ENCODE data around the gene MMP21.
A peak's percentile ranks its signal among the peaks of the same experiment; 100 is the strongest.

Gene MMP21

GRCh38 chr10:125765835-125766234, 9.8 kb downstream of the MMP21 start:
- no peak for DNase-seq (ENCODE audit: low read depth)

DNA sequence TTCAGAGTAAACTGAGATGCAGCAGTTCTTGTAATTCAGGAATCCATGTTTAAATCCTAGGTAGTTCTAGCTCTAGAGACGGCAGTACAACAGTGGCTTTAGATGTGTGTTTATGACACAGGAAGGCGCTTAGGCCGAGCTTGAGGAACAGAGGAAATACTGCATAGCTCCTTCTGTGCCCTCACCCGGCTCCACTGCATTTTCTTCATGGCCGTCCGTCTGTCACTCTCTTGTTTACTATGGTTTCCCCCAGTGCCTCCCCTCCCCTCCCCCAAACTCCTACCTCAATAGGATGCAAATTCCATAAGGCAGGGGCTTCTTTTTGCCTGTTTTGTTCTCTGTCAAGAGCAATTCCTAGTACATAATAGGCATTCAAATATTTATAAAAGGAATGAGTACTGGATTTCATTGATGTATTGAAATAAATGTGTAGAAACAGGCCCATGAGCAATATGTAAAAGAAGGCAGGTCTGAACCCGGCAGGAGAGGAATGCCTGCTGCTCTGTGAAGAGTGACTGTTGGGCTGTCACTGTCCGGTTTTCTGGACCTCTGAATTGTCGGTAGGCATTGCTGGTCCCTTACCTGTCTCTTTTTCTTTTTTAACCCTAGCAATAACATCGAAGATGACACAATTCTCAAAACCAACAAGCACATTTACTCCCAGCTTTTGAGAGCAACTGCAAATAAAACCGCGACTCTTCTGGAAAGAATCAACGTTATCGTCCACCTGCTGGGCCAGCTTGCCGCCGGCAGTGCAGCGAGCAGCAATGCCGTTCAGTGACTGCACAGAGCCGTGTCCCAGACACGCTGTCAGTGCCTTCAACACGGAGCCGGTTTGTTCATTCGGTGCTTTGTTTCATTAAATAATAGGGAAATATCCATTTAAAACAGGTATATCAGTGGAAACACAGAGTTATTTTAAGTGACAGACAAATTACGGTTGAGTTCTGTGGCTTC, 12.7 kb downstream of the MMP21 start:
- no peak for DNase-seq (ENCODE audit: low read depth)

GRCh38 chr10:125761961-125762360, 13.7 kb downstream of the MMP21 start:
- no peak for DNase-seq (ENCODE audit: low read depth)

GRCh38 chr10:125757742-125758141, 17.9 kb downstream of the MMP21 start:
- no peak for DNase-seq (ENCODE audit: low read depth)

DNA sequence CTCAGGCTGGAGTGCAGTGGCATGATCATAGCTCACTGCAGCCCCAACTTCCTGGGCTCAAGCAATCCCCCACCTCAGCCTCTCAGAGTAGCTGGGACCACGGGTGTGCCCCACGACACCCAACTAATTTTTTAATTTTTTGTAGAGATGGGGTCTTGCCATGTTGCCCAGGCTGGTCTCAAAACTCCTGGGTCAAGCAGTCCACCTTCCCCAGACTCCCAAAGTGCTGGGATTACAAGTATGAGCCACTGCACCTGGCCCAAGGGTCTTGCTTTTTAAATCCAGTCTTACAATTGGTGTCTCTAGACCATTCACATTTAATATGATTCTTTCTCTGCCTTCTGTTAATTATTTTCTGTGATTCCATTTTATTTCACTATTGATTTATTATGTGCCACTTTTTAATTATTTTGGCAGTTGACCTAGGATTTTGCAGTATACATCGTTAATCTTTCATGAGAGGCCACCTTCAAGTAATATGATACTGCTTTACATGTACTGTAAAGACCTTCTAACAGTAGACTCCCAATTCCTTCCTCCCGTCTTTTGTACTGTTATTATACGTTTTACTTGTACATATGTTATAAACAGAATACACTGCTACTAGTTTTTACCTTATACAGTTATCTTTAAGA, 18.7 kb downstream of the MMP21 start:
- DNase-seq (ENCODE audit: low read depth), result no peak

DNA sequence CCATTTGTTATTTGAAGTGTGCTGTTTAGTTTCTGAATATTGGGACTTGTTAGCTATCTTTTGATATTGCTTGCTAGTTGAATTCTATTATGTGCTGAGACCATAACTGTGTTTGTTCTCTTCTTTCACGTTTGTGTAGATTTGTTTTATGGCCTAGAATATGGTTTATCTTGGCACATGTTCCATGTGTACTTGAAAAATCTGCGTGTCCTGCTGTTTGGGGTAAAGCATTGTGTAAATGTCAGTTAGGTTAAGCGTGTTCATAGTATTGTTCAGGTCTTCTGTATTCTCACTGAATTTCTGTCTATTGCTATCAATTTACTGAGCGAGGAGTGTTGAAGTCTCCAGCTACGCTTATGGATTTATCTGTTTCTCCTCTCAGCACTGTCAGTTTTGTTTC, 19.4 kb downstream of the MMP21 start:
- DNase-seq (ENCODE audit: low read depth), result no peak

DNA sequence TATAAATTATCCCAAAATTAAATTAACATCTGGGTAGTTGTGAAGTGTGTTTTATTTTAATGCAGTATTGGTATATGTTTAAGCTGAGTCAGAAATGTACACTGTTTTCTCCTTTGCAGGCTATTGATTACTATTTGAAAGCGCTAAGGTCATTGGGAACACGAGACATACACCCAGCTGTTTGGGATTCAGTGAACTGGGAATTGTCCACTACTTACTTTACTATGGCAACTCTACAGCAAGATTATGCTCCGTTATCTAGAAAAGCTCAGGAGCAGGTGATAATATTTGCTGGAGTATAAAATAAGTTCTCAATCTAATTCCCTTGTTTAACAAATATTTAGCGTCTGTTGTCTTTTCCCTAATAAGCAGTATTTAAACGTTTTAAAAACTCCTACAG, 28.2 kb downstream of the MMP21 start:
- DNase-seq (ENCODE audit: low read depth), result no peak

DNA sequence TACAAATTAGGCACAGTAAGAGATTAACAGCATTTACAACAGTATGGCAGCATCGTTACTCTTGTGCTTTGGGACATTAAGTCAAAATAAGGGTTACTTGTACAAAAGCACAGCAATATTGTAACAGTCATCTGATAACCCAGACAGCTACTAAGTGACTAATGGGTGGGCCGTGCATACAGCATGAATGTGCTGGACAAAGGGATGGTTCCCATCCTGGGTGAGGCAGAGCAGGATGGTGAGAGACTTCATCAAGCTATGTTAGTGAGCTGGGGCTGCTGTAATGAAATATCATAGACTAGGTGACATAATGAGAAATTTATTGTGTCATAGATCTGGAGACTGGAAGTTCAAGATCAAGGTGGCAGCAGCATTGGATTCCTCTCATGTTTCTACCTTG, 30.7 kb downstream of the MMP21 start:
- DNase-seq (ENCODE audit: low read depth), result no peak

DNA sequence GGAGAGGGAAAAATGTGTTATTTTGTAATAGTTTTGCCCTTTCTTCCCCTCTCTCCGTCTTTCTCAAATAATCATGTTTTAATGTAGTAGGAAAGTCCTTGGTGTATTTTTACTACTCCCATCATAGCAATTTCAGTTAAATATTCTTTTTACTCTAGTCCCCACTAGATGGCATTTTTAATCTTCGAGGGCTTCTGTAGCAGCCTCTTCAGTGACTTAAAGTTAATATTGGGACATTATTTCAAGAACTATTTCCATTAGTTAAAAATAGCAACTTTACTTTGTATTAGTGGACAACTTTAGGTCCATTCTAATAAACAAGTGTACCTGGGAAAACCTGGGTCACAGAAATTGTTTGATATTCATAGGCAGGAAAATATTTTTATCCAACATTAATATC, 33.2 kb downstream of the MMP21 start:
- DNase-seq (ENCODE audit: low read depth), result no peak

DNA sequence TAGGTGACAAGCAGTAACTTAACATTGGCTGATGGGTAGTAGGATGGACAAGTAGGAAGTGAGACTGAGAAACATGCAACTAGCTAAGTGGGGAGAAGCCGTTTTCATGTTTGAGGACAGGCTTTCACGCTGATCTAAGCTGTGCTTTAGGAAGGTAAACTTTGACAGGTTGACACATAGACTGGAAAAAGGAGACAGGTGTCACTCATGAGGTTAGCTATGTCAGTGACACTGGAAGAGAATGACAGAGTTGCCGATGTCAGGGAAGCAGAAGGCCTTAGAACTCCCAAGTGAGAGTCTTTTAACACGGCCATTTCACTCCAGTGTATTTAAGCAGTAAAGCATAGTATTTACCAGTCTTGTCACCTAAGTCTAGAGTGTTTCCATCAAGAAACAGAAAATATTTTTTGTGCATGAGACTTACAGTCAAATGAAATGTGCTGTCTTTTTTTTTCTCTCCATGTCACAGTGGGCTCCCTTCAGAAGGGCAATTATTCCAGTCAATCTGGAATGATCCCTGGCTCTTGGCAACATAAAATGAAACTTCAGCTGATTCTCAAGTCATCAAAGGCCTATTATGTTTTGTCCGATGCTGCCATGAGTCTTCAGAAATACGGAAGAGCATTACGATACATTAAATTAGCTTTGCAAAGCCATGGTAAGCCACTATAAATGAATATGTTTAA, 35.5 kb downstream of the MMP21 start:
- DNase-seq (ENCODE audit: low read depth), result no peak

DNA sequence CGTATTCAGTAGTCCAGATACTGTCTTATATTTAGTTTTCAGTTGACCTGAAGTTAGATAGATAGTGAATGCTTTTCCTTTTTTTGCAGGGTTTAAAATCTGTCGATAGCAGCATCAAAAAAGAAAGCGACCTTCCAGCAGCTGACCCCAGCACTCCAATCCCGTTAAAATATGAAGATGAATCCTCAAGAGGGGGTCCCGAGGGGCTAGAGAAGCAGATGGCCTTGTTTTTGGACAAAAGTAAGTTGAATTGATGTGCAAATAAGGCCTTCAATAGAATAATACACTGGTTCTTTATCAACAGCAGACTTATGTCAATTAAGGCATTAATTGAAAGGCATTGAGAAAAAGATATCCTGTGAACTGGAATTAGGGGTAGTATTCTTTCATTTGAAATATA, 37.4 kb downstream of the MMP21 start:
- DNase-seq (ENCODE audit: low read depth), result no peak

- no peak for DNase-seq (ENCODE audit: low read depth)
Observed at GRCh38 chr10:125734823-125735222, 40.8 kb downstream of the MMP21 start.

DNA sequence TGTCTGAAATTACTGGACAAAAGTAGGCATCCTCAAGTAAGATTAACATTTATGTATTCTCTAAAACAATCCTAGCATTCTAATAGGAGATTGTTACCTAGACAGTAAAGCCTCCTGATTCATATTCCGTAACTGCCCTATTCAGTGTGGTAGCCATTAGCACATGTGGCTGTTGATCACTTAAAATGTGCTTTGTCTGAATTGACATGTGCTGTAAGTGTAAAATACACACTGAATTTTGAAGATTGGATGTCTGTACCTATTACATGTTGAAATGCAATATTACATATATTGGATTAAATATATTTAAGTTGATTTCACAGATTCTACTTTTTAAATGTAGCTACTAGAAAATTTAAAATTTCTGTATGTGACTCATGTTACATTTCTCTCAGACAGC, 41.5 kb downstream of the MMP21 start:
- DNase-seq (ENCODE audit: low read depth), result no peak

DNA sequence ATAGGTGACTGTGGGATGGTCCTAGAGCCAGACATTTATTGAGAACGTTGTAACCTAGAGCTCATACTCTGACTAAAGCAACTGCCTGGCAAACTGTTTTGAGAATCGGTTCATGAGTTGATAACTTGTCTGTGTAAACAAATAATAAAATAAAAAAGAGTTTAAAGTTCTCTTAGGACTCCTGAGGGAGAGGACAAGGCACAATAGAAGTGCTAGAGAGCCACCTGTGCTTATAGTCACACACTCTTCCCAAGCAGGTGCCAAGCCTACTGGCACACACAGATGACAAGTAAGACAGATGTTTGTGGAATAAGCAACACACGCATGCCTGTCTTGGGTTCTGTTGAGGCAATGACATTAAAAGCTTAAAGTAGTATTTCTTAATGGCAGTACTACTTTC, 48.2 kb downstream of the MMP21 start:
- DNase-seq (ENCODE audit: low read depth), result no peak

DNA sequence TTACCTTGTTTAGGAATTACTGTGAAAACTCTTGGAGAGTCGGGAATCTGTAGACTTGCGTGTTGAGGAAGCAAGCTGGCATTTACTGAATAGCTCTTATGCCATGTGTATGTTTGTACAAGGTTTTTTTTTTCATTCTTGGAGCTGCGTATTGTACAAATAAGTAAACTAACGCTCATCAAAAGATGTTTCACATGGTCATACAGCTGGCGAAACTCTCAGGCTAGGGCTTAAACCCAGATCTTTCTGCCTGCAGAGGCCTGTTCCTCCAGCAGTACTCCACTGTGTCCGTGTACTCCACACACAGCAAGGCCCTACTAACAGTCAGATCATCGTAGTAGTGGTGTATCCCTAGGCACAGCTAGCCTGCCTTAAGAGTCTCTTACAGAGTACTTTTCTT, 48.7 kb downstream of the MMP21 start:
- no peak for DNase-seq (ENCODE audit: low read depth)

GRCh38 chr10:125722811-125723210, 52.8 kb downstream of the MMP21 start:
- no peak for DNase-seq (ENCODE audit: low read depth)

- no peak for DNase-seq (ENCODE audit: low read depth)
Observed at GRCh38 chr10:125721035-125721434, 54.6 kb downstream of the MMP21 start.

DNA sequence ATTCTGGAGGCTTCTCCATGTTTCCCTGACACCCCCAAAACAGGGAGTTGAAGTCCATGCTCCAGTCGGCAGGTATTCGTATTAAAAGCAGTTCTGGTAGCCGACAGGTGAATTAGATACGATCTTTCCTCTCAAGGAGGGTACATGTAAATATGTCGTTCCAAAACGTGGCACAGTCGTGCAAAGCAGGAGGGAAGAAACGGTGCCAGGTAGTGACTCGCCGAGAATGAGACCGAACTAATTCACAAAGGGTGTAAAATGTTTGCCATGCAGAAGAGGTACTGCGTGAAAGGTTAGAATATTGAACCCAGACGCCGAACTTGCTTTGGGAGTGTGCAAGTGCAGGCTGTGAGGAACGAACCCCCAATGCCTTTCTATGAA, 55.6 kb downstream of the MMP21 start:
- no peak for DNase-seq (ENCODE audit: low read depth)

DNA sequence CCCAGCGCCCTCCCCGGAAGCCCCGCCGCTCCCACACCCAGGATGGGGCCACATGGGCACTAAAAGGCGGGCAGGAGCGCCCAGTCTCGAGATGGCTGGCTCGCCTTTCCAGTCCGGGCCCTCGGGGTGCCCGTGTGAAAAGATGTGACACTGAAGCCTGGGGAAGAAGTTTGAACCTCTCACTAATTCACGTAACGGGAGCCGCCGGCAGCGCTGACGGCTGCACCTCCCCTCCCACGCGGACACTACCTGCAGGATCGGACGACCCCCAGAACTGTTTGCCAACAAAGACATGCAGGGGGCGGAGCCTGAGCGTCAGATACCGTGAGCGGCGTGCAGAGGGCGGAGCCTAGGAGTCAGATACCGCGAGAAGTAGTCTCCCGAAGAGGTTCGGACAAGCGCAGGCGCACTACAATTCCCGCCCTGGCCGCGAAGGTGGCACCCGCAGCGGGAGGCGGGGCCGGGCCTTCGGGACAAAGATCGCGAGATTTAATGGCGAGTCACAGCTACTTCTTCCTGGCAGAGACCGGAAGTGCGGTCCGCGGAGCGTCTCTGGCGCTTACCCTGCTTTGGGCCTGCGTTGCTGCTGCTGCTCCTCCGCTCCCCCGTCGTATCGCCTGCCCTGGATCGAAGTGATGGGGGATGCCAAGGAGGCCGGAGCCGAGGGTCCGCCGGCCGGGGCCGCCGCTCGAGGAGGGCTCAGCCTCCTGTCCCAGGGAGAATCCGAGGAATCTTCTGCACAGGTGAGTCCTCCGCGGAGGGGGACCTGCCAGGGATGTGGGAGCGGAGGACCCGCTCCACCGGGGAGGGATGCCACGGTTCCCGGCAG, 56.2 kb downstream of the MMP21 start, which contains the start of gene EDRF1:
EDRF1 (plus strand) TSS at position 537 of the 829 bp plus-strand sequence; CDS start at position 636, 99 bp downstream.
- peak; percentile 99 for DNase-seq (ENCODE audit: low read depth)
